Amniotic stem cell (primary cell): ENCODE measurements around the gene EEFSEC.
A peak's percentile ranks its signal among the peaks of the same experiment; 100 is the strongest.
"Not testable (repeated sequence)": the region's sequence is repeated elsewhere in the genome, so short reads cannot be mapped to it uniquely, and the experiment has no call there.

Experiments
- DNase-seq: peaks from one replicate; lab custom pipeline; 2025; lab: John Stamatoyannopoulos, UW

EEFSEC gene

DNA sequence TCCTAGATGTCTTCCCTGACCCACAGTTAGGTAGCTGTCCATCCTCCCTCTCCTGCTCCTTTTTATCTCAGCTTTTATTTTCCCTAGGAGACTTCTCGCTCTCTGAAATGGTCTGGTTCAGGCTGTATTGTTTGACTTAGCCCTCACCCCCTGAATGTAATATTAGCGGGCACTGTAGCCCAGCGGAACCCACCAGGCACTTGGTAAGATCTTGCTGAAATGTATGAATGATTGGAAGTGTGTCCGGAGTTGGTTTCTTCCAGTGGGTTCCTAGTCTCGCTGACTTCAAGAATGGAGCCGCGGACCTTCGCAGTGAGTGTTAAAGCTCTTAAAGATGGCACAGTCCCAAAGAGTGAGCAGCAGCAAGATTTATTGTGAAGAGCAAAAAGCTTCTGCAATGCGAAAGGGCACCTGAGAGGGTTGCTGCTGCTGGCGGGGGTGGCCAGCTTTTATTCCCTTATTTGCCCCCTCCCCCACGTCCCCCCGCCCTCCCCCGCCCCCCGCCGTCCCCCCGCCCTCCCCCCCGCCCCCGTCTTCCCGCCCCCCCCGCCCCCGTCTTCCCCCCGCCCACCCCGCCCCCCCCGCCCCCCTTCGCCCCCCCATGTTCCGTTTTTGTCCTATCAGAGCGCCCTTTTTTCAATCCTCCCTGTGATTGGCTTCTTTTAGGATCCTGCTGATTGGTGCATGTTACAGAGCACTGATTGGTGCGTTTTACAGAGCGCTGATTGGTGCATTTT lies 694 bp upstream of the EEFSEC start:
- DNase-seq, result no peak

GRCh38 chr3:128154354-128154753 lies 1.1 kb downstream of the EEFSEC start:
- not testable (repeated sequence) for DNase-seq

DNA sequence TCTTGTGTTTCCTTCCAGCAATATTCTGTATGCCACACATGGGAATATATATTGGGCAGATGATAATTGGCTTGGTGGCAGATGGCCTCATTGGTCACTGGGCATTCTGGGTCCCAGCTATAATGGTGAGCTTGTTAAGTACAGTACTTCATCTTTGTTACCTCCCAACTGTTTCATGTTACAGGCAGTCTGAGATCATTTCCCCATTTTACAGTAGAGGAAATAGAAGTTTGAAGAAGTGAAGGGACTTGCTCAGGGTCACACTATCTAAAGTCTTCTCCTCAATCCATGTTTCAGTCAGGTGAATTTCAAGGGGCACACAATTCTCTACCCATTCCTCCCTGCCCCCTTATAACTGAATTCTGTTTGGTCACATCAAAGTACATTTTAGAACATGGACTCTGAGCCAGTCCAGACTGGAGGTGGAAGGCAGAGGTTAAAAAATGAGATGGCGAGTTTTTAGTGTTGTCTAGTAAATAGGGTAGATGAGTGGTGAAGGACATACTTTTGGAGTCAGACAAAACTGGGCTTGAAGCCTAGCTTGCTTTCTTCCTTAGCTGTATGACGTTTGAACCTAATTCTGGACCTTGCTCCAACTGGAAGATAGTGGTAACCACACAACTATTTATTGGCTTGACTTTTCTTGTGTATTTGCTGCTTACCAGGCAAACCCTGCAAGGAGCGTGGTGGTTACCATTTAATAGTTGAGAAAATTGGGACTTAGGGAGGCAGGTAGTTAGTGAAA lies 2.5 kb downstream of the EEFSEC start:
- DNase-seq, result no peak

GRCh38 chr3:128160661-128161060 lies 7.4 kb downstream of the EEFSEC start:
- no peak for DNase-seq

DNA sequence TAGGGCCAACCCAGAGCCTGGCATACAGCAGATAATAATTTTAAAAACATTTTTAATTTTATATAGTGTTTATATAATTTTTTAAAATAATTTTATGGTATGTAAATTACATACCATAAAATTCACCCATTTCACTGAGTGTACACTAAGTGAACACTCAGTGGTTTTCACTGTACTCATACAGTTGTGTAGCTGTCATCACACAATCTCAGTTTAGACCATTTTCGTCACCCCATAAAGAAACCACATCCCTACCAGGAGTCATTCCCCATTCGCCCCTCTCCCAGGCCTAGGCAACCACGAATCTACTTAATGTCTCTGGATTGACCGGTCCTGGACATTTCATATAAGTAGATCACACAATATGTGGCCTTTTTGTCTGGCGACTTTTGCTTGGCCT lies 10.2 kb downstream of the EEFSEC start:
- no peak for DNase-seq

GRCh38 chr3:128166971-128167453 lies 13.7 kb downstream of the EEFSEC start:
- DNase-seq, result no peak

- DNase-seq, result no peak
Observed at GRCh38 chr3:128167646-128167972, 14.3 kb downstream of the EEFSEC start.

- DNase-seq, result no peak
Observed at GRCh38 chr3:128167973-128168674, 14.8 kb downstream of the EEFSEC start.

DNA sequence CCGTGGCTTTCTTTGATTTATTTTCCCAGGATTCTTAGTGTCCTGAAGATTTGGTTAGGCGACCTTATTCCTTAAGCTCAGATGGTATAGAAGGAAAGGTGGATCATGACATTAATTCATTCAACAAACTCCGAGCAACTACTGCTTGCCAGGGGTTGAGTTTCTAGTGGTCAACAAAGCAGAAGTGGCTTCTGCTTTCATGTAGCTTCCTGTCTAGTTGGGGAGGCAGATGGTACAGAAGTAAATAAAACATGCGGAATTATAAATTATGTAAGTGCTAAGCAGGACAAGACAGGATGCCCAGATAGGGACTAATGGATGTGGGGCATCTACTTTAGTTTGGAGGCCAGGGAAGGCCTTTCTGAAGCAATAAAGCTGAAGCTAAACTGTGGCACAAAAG lies 15.6 kb downstream of the EEFSEC start:
- DNase-seq, result no peak

DNA sequence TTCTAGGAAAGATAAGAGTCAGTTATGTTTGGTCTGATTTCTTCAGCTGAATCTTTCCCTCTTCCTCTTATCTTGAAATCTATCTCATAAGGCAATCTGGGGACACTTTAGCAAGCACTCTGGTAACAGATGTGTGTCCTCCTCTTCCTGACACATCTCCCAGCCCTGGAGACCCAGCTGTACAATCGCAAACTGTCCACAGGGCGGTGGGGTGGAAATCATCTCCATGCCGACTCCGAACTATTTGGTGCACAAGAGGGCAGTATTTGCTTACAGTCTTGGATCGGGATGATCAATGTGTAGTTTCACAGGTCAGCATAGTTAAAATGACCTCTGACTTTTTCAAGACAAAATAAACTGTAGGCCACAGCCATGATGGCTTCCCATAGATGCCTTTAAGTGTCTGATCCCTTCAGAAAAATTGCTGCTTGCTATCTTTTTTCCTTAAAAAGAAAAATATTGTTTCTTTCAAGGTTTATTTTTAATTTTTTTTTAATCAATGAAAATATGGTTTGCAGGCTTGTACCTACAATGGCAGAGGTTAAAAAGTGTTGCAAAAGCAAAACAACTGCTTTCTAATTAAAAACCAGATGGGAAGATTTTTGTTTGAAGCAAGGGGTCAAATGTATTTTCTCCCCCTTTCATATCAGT lies 17.7 kb downstream of the EEFSEC start:
- peak; percentile 35 for DNase-seq

DNA sequence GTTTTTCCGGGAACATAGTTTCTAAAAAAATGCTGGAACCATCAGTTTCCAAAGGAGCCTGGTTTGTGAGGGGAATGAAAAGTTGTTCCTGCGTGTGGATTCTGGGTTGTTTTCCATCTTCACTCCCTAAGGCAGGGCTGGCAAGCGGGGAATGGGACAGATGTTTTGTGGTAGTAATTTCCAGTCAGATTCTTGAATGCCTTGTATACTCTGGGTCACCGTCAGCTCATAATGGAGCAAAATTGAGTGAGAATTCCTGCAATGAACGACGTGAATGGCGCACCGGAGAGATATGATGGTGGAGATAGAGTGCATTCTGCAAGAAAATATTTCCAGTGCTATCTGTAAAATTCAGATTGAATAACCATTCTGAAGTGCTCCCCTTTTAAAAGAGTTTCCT lies 19.9 kb downstream of the EEFSEC start:
- DNase-seq, result no peak

DNA sequence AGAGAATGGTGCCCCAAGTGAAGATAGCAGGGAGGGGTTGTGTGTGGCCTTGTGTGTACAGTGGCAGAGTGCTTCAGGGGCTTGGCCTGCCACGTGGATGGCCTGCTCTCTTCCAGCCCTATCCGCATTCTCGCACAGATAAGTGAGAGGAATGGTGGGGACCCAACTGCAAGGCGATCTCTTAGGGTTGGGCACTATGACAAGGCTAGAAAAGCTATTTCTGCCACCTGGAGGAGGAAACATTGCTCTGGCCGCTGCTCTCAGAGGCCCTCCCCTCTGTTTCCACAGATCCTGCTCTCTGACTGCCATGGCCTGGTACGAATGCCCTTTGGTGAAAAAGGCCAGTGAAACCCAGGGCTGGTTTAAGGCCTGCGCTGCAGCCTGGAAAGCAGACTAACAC lies 20.6 kb downstream of the EEFSEC start:
- DNase-seq, result no peak

- DNase-seq, result no peak
Observed at GRCh38 chr3:128174675-128175590, 21.7 kb downstream of the EEFSEC start.

- no peak for DNase-seq
Observed at GRCh38 chr3:128175768-128176167, 22.5 kb downstream of the EEFSEC start.

DNA sequence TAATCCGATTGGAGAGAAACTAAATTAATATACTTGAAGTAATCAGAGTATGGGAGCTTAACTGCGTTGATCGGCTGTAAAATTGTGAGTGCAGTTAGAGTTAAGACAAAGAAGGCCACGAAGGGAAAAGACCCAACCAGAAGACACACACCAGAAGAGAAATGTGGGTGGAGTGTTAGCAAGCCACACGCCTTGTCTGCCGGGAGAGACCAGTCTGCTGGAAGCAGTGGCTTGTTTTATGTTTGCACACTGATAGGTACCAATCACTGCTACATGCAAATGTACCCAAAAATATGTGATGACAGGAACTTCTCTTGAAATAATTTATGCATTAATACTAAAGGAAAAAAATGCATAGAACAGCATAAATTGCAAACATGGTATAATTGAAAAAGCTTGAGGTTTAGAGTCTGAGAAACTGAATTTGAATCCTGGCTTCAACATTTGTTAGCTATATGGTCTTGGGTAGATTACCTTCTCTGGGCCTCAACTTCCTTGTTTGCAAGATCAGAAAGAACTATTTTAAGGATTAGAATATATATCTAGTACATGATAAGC lies 23.1 kb downstream of the EEFSEC start:
- DNase-seq, result no peak

- DNase-seq, result no peak
Observed at GRCh38 chr3:128177865-128178264, 24.6 kb downstream of the EEFSEC start.

DNA sequence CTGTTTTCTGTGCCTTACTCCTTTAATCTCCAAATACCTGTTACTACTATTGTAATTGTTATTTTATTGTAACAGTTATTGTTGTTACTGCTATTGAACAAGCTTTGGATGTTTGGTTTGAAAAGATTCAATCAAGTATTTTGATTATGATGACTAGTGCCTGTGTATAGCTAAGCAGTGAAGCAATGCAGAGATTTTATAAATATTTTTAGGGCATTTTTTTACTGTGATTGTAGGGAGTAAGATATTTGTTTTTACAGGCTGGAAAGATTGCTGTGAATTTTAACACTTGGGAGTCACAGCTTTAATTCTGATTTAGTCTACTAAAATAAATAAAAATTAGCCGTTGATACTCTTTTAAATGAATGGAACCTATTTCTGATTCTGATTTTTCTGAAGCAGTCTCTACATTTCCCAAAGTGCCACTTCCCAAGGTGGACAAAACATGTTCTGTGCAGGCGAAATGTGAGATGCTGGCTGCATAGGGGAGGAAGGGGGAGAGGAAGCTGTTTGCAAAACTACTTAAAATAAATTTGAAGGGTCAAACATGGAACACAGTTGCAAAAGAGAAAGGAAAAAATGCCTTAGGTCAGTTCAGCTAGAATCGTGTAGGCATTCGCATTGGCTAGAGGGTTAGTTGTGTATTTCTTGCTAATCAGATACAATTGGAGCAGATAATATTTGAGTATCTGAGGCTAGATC lies 25.7 kb downstream of the EEFSEC start:
- no peak for DNase-seq

GRCh38 chr3:128179484-128179819 lies 26.2 kb downstream of the EEFSEC start:
- DNase-seq, result no peak

DNA sequence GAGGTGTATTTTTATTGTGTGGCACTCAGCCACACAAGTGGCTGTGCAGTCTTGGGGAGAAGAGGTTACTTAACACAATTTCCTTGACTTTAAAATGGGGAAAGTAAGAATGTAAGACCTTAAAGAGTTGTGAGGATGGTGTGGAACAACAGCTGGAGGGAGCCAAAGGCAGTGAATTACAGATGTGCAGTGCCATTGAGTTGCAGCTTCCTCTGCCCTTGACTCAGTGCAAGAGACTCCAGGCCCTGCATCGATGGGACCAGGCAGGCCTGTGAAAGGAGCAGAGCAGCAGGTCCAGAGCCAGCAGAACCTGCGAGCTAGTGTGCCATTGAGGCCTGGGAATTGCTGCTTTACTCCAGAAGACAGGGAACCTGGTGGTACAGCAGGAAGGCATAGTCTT lies 27.2 kb downstream of the EEFSEC start:
- no peak for DNase-seq

- no peak for DNase-seq
Observed at GRCh38 chr3:128180913-128181312, 27.6 kb downstream of the EEFSEC start.

- no peak for DNase-seq
Observed at GRCh38 chr3:128182656-128183055, 29.4 kb downstream of the EEFSEC start.
